Liver (tissue), 9 donors: ENCODE data around the gene UNC5CL. TPM values are rescaled to one million over a fixed set of nuclear protein-coding genes. Genes with fewer than 3 reads are reported as not detected.

Experiments used
- DNase-seq: peaks from one replicate; pipeline ENCODE4 v3.0.0-alpha.2; 2017; ENCODE audit warnings: low spot score
- H3K27ac ChIP-seq, 2 donors: one replicate each; pipeline ENCODE4 v1.7.0; 2013; ENCODE audit warnings: inconsistent platforms in 2 of 2, low read length in 2 of 2, control low read depth in 1 of 2, low read depth in 1 of 2, mild to moderate bottlenecking in 1 of 2
- H3K27me3 ChIP-seq, 4 donors: one replicate each; pipeline versions ENCODE4 v1.6.1 to v1.7.0; 2013; ENCODE audit warnings: low read length in 3 of 4, inconsistent platforms in 1 of 4, mild to moderate bottlenecking in 1 of 4, moderate library complexity in 1 of 4; ENCODE audit not compliant: control insufficient read depth in 4 of 4, insufficient read depth in 4 of 4
- H3K36me3 ChIP-seq, 4 donors: one replicate each; pipeline versions ENCODE4 v1.6.1 to v1.7.0; 2013; ENCODE audit warnings: low read length in 3 of 4, mild to moderate bottlenecking in 3 of 4, low read depth in 1 of 4, moderate library complexity in 1 of 4; ENCODE audit not compliant: control insufficient read depth in 4 of 4, insufficient read depth in 3 of 4
- H3K4me1 ChIP-seq, 4 donors: one replicate each; pipeline versions ENCODE4 v1.6.1 to v1.7.0; 2013; ENCODE audit warnings: low read length in 3 of 4, mild to moderate bottlenecking in 3 of 4, moderate library complexity in 1 of 4; ENCODE audit not compliant: control insufficient read depth in 4 of 4, insufficient read depth in 4 of 4
- H3K4me3 ChIP-seq, 3 donors: one replicate each; pipeline versions ENCODE4 v1.6.1 to v1.7.0; 2013; ENCODE audit warnings: low read length in 3 of 3, control low read depth in 1 of 3, low read depth in 1 of 3, mild to moderate bottlenecking in 1 of 3
- H3K9ac ChIP-seq, 2 donors: one replicate each; pipeline ENCODE4 v1.7.0; 2013; ENCODE audit warnings: low read length in 2 of 2, mild to moderate bottlenecking in 2 of 2, moderate library complexity in 2 of 2, control low read depth in 1 of 2, low read depth in 1 of 2
- H3K9me3 ChIP-seq, 4 donors: one replicate each; pipeline versions ENCODE4 v1.6.1 to v1.7.0; 2013; ENCODE audit warnings: low read length in 3 of 4; ENCODE audit not compliant: control insufficient read depth in 4 of 4
- ATF3 ChIP-seq: IDR thresholded peaks from 2 replicates; pipeline ENCODE4 v1.6.1; 2016; ENCODE audit warnings: antibody characterized with exemption
- CTCF ChIP-seq: fragments of 150-350 bp; IDR thresholded peaks from 2 replicates; pipeline ENCODE4 v1.5.1; 2017; ENCODE audit warnings: improper control_type of control experiment, low read depth, low read length; ENCODE audit not compliant: missing input control
- EGR1 ChIP-seq, 2 donors: IDR thresholded peaks; 2 replicates each; pipeline ENCODE4 v1.6.1; 2016 to 2018; ENCODE audit warnings: antibody characterized with exemption in 2 of 2, low read depth in 2 of 2
- FOXA1 ChIP-seq: IDR thresholded peaks from 2 replicates; pipeline ENCODE4 v1.6.1; 2016; ENCODE audit warnings: antibody characterized with exemption
- FOXA2 ChIP-seq: IDR thresholded peaks from 2 replicates; pipeline ENCODE4 v1.6.1; 2016; ENCODE audit warnings: antibody characterized with exemption
- GABPA ChIP-seq, 2 donors: IDR thresholded peaks in 1 of 2; conservative IDR thresholded peaks in 1 of 2; 2 replicates each; pipeline ENCODE4 v1.6.1; 2016; ENCODE audit warnings: antibody characterized with exemption in 2 of 2, mild to moderate bottlenecking in 1 of 2, moderate library complexity in 1 of 2
- HNF4A ChIP-seq, 2 donors: conservative IDR thresholded peaks; 2 replicates each; pipeline ENCODE4 v1.6.1; 2016; ENCODE audit warnings: antibody characterized with exemption in 2 of 2, mild to moderate bottlenecking in 2 of 2
- HNF4G ChIP-seq: IDR thresholded peaks from 2 replicates; pipeline ENCODE4 v1.6.1; 2016; ENCODE audit warnings: antibody characterized with exemption
- JUND ChIP-seq, 2 donors: IDR thresholded peaks; 2 replicates each; pipeline ENCODE4 v1.6.1; 2016; ENCODE audit warnings: antibody characterized with exemption in 2 of 2
- MAX ChIP-seq: IDR thresholded peaks from 2 replicates; pipeline ENCODE4 v1.6.1; 2016; ENCODE audit warnings: antibody characterized with exemption
- NR2F2 ChIP-seq: IDR thresholded peaks from 2 replicates; pipeline ENCODE4 v1.6.1; 2016; ENCODE audit warnings: antibody characterized with exemption
- RAD21 ChIP-seq, 2 donors: IDR thresholded peaks; 2 replicates each; pipeline ENCODE4 v1.6.1; 2016; ENCODE audit warnings: antibody characterized with exemption in 2 of 2, mild to moderate bottlenecking in 2 of 2
- REST ChIP-seq: IDR thresholded peaks from 2 replicates; pipeline ENCODE4 v1.6.1; 2016; ENCODE audit warnings: antibody characterized with exemption, mild to moderate bottlenecking
- RXRA ChIP-seq, 2 donors: IDR thresholded peaks; 2 replicates each; pipeline ENCODE4 v1.6.1; 2017 to 2018; ENCODE audit warnings: antibody characterized with exemption in 2 of 2, mild to moderate bottlenecking in 1 of 2
- SP1 ChIP-seq: IDR thresholded peaks from 2 replicates; pipeline ENCODE4 v1.6.1; 2018; ENCODE audit warnings: antibody characterized with exemption, mild to moderate bottlenecking
- TAF1 ChIP-seq: conservative IDR thresholded peaks from 2 replicates; pipeline ENCODE4 v1.6.1; 2016; ENCODE audit warnings: antibody characterized with exemption, mild to moderate bottlenecking
- YY1 ChIP-seq: IDR thresholded peaks from 2 replicates; pipeline ENCODE4 v1.6.1; 2016; ENCODE audit warnings: antibody characterized with exemption, mild to moderate bottlenecking
- WGBS: extraction: QIAGEN DNeasy Blood & Tissue Kit; methylation state at CpG from one replicate; pipeline ENCODE4 v1.1.7; 2013; 5-methylcytosine and 5-hydroxymethylcytosine counted together
- polyA plus RNA-seq, 2 donors: library from polyadenylated mRNA; stranded (reverse) in 1 of 2; unstranded in 1 of 2; fragments of 200-250 nt in 1 of 2; fragments of >200 nt in 1 of 2; fragmentation: Nextera tagmentation in 1 of 2; extraction: Ambion mirVana in 1 of 2; gene quantifications; one replicate each; pipeline versions ENCODE4 v1.2.1 to v1.2.3, GENCODE V29; 2013 to 2015
- total RNA-seq, 2 donors: library from RNA; depleted of rRNA; stranded (reverse); fragments of >200 nt; gene quantifications; one replicate each; pipeline ENCODE4 v1.2.3, GENCODE V29; 2014
- TF ChIP-seq, protein P1 (sequence below): IDR thresholded peaks from 2 replicates; pipeline ENCODE4 v1.6.1; 2016; ENCODE audit warnings: antibody characterized with exemption
- donor health status: healthy.
- donor health status: healthy.
- donor health status: healthy.
- donor health status: healthy.
- donor health status: healthy.

UNC5CL gene
- total and polyA plus RNA-seq, 4 donors, result 4.7 to 41.9 (median 17.2) TPM

DNA sequence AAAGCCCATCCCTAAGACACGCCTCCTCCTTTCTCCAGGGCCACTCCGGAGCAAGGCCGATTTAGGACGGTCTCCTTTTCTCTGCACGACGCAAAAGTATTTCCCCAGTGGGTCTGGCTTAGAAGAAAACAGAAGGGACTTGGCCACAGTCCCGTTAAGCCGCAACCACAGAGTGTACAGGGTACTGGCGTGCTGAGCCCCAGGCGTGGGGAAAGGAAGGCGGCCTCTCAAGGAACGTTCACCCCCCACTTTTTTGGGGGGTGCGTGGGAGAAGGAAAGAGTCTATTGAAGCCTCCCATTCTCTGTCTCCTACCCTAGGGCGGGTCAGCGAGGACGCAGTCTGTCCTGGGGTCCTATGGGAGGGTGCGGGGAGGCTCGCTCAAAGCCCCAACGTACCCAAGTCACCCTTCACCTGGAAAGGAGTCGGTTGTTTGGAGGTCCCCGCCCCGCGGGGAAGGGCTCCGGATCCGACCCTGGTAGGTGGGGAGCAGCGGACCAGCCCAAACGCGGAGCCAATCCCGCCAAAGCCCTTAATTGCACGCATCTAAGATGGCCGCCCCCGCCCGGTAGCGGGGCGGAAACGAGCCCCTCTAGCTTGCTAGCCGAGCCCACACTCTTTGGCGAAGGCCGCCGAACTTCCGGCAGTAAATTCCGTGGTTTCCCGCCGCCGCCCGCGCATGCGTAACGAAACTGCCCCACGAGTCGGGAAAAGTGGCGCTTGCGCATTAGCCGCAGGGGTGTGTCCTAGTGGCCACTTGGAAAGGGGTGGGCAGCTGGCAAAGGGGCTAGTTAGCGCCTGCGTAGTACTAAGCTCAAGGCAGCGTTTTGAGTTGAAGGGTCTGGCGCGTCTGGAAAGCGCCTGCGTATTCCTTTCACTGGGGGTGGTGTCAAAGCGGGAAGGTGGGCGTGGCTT, 33.2 kb upstream of the UNC5CL start, which contains the start of gene OARD1:
TSS of gene OARD1 (minus strand) at position 434 of the 913 bp plus-strand sequence. CDS start 722 bp downstream, outside the sequence.
- Histone ChIP-seq H3K4me1 (peaks cover under 1 to 42% (median 34%) of the 10 kb centered on the region in 4 donors), H3K4me3 (peak within 1 kb of the TSS; percentile 84 to 93 (median 84)), H3K9ac (peak within 1 kb of the TSS; percentile 98 to 99), H3K36me3 (peaks cover 0 to 10% (median 5%) of the 10 kb centered on the region in 4 donors), H3K9me3 (no peaks in the 10 kb centered on the region), H3K27me3 (no peaks in the 10 kb centered on the region), H3K27ac (peak within 1 kb of the TSS; percentile 99 to 100)
- peak; percentile 75 for TF ChIP-seq REST
- peak; percentile 84 for TF ChIP-seq TAF1
- TF ChIP-seq JUND (IDR thresholded peaks at IDR 0.05), result peak in 1 of 2 donors; percentile 25
- peak; percentile 23 for TF ChIP-seq FOXA2
- peak; percentile 76 for TF ChIP-seq MAX
- TF ChIP-seq NR2F2, result peak; percentile 50
- peak; percentile 66 for TF ChIP-seq ATF3
- peak; percentile 85 to 94 for TF ChIP-seq GABPA (IDR thresholded peaks at IDR 0.05 in 1 of 2, conservative IDR thresholded peaks at IDR 0.05 in 1 of 2)
- TF ChIP-seq CTCF, result no peak
- TF ChIP-seq RXRA (IDR thresholded peaks at IDR 0.05), result peak; percentile 47 to 84
- no peak for TF ChIP-seq RAD21 (IDR thresholded peaks at IDR 0.05)
- peak; percentile 71 to 88 for TF ChIP-seq EGR1 (IDR thresholded peaks at IDR 0.05; ENCODE audit: low read depth in 2 of 2)
- no peak for TF ChIP-seq HNF4G
- peak; percentile 98 for TF ChIP-seq YY1
- peak; percentile 4 to 17 for TF ChIP-seq HNF4A (conservative IDR thresholded peaks at IDR 0.05)
- no peak for TF ChIP-seq FOXA1
- TF ChIP-seq SP1, result peak; percentile 71
- TF ChIP-seq, protein P1, sequence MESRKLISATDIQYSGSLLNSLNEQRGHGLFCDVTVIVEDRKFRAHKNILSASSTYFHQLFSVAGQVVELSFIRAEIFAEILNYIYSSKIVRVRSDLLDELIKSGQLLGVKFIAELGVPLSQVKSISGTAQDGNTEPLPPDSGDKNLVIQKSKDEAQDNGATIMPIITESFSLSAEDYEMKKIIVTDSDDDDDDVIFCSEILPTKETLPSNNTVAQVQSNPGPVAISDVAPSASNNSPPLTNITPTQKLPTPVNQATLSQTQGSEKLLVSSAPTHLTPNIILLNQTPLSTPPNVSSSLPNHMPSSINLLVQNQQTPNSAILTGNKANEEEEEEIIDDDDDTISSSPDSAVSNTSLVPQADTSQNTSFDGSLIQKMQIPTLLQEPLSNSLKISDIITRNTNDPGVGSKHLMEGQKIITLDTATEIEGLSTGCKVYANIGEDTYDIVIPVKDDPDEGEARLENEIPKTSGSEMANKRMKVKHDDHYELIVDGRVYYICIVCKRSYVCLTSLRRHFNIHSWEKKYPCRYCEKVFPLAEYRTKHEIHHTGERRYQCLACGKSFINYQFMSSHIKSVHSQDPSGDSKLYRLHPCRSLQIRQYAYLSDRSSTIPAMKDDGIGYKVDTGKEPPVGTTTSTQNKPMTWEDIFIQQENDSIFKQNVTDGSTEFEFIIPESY, result peak; percentile 90
- DNase-seq, result peak; percentile 99
- under 1% methylated on average over 63 of the region's 63 CpGs for WGBS
